ENCODE results near the gene SYTL2. TPM values are rescaled to one million over a fixed set of nuclear protein-coding genes. Genes with fewer than 3 reads are reported as not detected.
A peak's percentile ranks its signal among the peaks of the same experiment; 100 is the strongest.

SYTL2 gene
- total RNA-seq, 1 experiment from 2014 or later = 57.1 TPM

GRCh38 chr11:85822814-85823213 lies 11.9 kb upstream of the SYTL2 start:
- Histone ChIP-seq H3K27ac (ENCODE audit: low read length) (0 out of 2 replicates have a peak overlapping the region, but pooled peaks have one; percentile 85), H3K36me3 (ENCODE audit: low read depth, low read length) (no peaks in the 10 kb centered on the region), H4K20me1 (ENCODE audit: low read length) (no peaks in the 10 kb centered on the region), H3K4me2 (ENCODE audit: low read length) (no peak overlapping the region), H3K4me3 (ENCODE audit: low read length) (no peak overlapping the region), H3K79me2 (ENCODE audit: low read length) (no peaks in the 10 kb centered on the region), H3K9me3 (ENCODE audit: low read length) (no peaks in the 10 kb centered on the region), H3F3A (ENCODE audit: low read length, unreplicated experiment) (peaks cover 8% of the 10 kb centered on the region), H3K9ac (ENCODE audit: low read length) (no peak overlapping the region), H3K27me3 (ENCODE audit: low read length) (no peaks in the 10 kb centered on the region), H2AFZ (ENCODE audit: low read length) (no peak overlapping the region), H3K9me2 (replicated peaks; ENCODE audit: low read length) (no peaks in the 10 kb centered on the region), H3K4me1 (ENCODE audit: insufficient read depth, low read length) (peaks cover 49% of the 10 kb centered on the region)
- DNase-seq = peak; percentile 62
- no peak for ATAC-seq
- intact Hi-C loops (cut with micrococcal nuclease) = loop anchor here (10.0 kb wide), 1 partner anchor 228 kb away; no protein-coding TSS in a partner anchor
- no TSS peak for BruUV-seq (replicated peaks)
- ChIA-PET CTCF (no interaction called here), POLR2A (ENCODE audit: unreplicated experiment) (no interaction called here)
- no peak for TF ChIP-seq EZH2 (IDR thresholded peaks at IDR 0.05; ENCODE audit: low read length, unreplicated experiment)
- TF ChIP-seq EZH2phosphoT487 (IDR thresholded peaks at IDR 0.05; ENCODE audit: borderline replicate concordance, low read length) = no peak
- no peak for TF ChIP-seq CTCF (conservative IDR thresholded peaks at IDR 0.05; ENCODE audit: low read depth, low read length)

DNA sequence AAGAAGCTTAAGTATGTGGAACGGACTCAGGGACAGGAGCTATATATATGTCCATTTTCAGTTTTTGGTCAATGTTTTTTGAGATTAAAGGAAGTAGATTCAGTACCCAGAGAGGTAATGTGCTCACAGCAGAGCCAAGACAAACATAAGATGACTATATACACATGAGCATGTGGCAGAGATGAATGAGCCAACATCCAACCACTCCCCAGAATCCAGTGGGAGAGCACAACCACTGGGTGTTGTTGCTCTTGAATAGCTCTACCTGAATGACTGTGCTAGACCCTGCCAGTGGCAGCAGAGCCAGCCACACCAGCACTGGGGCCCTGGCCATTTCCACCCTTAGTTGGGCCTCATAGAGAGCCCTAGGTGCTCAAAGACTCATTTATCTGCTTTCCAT lies 10.7 kb upstream of the SYTL2 start:
- intact Hi-C loops (cut with micrococcal nuclease) = loop anchor here (10.0 kb wide), 1 partner anchor 227 kb away; no protein-coding TSS in a partner anchor
- Histone ChIP-seq H3K4me1 (ENCODE audit: insufficient read depth, low read length) (peaks cover 42% of the 10 kb centered on the region), H4K20me1 (ENCODE audit: low read length) (no peaks in the 10 kb centered on the region), H3K4me2 (ENCODE audit: low read length) (peak overlapping the region; percentile 48), H3K36me3 (ENCODE audit: low read depth, low read length) (no peaks in the 10 kb centered on the region), H3K9me3 (ENCODE audit: low read length) (no peaks in the 10 kb centered on the region), H3K79me2 (ENCODE audit: low read length) (no peaks in the 10 kb centered on the region), H3K9me2 (replicated peaks; ENCODE audit: low read length) (no peaks in the 10 kb centered on the region), H3F3A (ENCODE audit: low read length, unreplicated experiment) (no peaks in the 10 kb centered on the region), H3K4me3 (ENCODE audit: low read length) (no peak overlapping the region), H3K27ac (ENCODE audit: low read length) (peak overlapping the region; percentile 85), H3K27me3 (ENCODE audit: low read length) (no peaks in the 10 kb centered on the region), H2AFZ (ENCODE audit: low read length) (peak overlapping the region; percentile 58), H3K9ac (ENCODE audit: low read length) (peak overlapping the region; percentile 54)
- ATAC-seq (peak; percentile 93), DNase-seq (peak; percentile 92)
- TF ChIP-seq EZH2phosphoT487 (IDR thresholded peaks at IDR 0.05; ENCODE audit: borderline replicate concordance, low read length) = no peak
- TF ChIP-seq CTCF (conservative IDR thresholded peaks at IDR 0.05; ENCODE audit: low read depth, low read length) = no peak
- TF ChIP-seq EZH2 (IDR thresholded peaks at IDR 0.05; ENCODE audit: low read length, unreplicated experiment) = no peak
- POLR2A ChIA-PET (ENCODE audit: unreplicated experiment) = interaction anchor here (0.6 to 0.7 kb wide), 2 partner anchors 33 to 163 kb away, joined by 3 to 8 read pairs; partner anchors contain the start of gene CCDC83
- CTCF ChIA-PET = no interaction called here
- no TSS peak for BruUV-seq (replicated peaks)

- H3K27ac ChIP-seq (ENCODE audit: low read length) = no peak overlapping the region
- H2AFZ ChIP-seq (ENCODE audit: low read length) = no peak overlapping the region
- no peaks in the 10 kb centered on the region for H3K9me3 ChIP-seq (ENCODE audit: low read length)
- peaks cover 17% of the 10 kb centered on the region for H3F3A ChIP-seq (ENCODE audit: low read length, unreplicated experiment)
- ATAC-seq (no peak), DNase-seq (no peak)
- TF ChIP-seq EZH2phosphoT487 (IDR thresholded peaks at IDR 0.05; ENCODE audit: borderline replicate concordance, low read length) (no peak), CTCF (conservative IDR thresholded peaks at IDR 0.05; ENCODE audit: low read depth, low read length) (no peak), EZH2 (IDR thresholded peaks at IDR 0.05; ENCODE audit: low read length, unreplicated experiment) (no peak)
- H3K4me3 ChIP-seq (ENCODE audit: low read length) = no peak overlapping the region
- no peak overlapping the region for H3K9ac ChIP-seq (ENCODE audit: low read length)
- no peaks in the 10 kb centered on the region for H3K79me2 ChIP-seq (ENCODE audit: low read length)
- peaks cover 49% of the 10 kb centered on the region for H3K4me1 ChIP-seq (ENCODE audit: insufficient read depth, low read length)
- no peak overlapping the region for H3K4me2 ChIP-seq (ENCODE audit: low read length)
- POLR2A ChIA-PET (ENCODE audit: unreplicated experiment) = interaction anchor here (0.7 kb wide), 1 partner anchor 122 kb away, joined by 5 read pairs; no protein-coding TSS in a partner anchor
- no peaks in the 10 kb centered on the region for H3K27me3 ChIP-seq (ENCODE audit: low read length)
- no TSS peak for BruUV-seq (replicated peaks)
- no peaks in the 10 kb centered on the region for H4K20me1 ChIP-seq (ENCODE audit: low read length)
- intact Hi-C loops (cut with micrococcal nuclease) = no loop called here
- CTCF ChIA-PET = no interaction called here
- H3K36me3 ChIP-seq (ENCODE audit: low read depth, low read length) = no peaks in the 10 kb centered on the region
- no peaks in the 10 kb centered on the region for H3K9me2 ChIP-seq (replicated peaks; ENCODE audit: low read length)
These were observed 8.5 kb upstream of the SYTL2 start for GRCh38 chr11:85819441-85819840.

Measured in PC-3 (cell line).